MG63 (cell line): Measurements from ENCODE around the gene METRN. TPM values are rescaled to one million over a fixed set of nuclear protein-coding genes. Genes with fewer than 3 reads are reported as not detected.
"Not testable (repeated sequence)": the region's sequence is repeated elsewhere in the genome, so short reads cannot be mapped to it uniquely, and the experiment has no call there.

ENCODE experiments used
- DNase-seq: peaks from one replicate; pipeline ENCODE4 v3.0.0-alpha.2; 2020
- H3K27me3 ChIP-seq: fragments of 250-450 bp; sonication (Bioruptor Pico); 2 replicates; pipeline ENCODE4 v1.5.1; 2020; ENCODE audit warnings: mild to moderate bottlenecking, moderate library complexity
- H3K36me3 ChIP-seq: fragments of 250-450 bp; sonication (Bioruptor Pico); 2 replicates; pipeline ENCODE4 v1.5.1; 2020; ENCODE audit warnings: mild to moderate bottlenecking, moderate library complexity
- H3K4me3 ChIP-seq: fragments of 250-450 bp; sonication (Bioruptor Pico); 2 replicates; pipeline ENCODE4 v1.5.1; 2020; ENCODE audit warnings: mild to moderate bottlenecking, moderate library complexity
- H3K9me3 ChIP-seq: fragments of 250-450 bp; sonication (Bioruptor Pico); 2 replicates; pipeline ENCODE4 v1.5.1; 2020; ENCODE audit warnings: mild to moderate bottlenecking, moderate library complexity
- total RNA-seq: library from RNA; depleted of rRNA; stranded (reverse); fragments of >200 nt; shearing (Covaris generic); gene quantifications from 2 replicates; pipeline ENCODE4 v1.2.3, GENCODE V29; 2014; ENCODE audit warnings: low replicate concordance

The METRN gene
- total RNA-seq, 1 experiment from 2014 or later, result 71.7 TPM

- no peak for DNase-seq
- Histone ChIP-seq H3K36me3 (no peaks in the 10 kb centered on the region), H3K27me3 (no peaks in the 10 kb centered on the region), H3K9me3 (no peaks in the 10 kb centered on the region), H3K4me3 (no peak overlapping the region)
Measured at GRCh38 chr16:750485-750884, 35.6 kb downstream of the METRN start.

GRCh38 chr16:751152-752006 is 36.5 kb downstream of the METRN start:
- Histone ChIP-seq H3K27me3 (no peaks in the 10 kb centered on the region), H3K36me3 (no peaks in the 10 kb centered on the region), H3K9me3 (no peaks in the 10 kb centered on the region), H3K4me3 (no peak overlapping the region)
- no peak for DNase-seq

GRCh38 chr16:752007-752312 is 37.0 kb downstream of the METRN start:
- H3K9me3 ChIP-seq, result no peaks in the 10 kb centered on the region
- H3K36me3 ChIP-seq, result no peaks in the 10 kb centered on the region
- DNase-seq, result no peak
- no peak overlapping the region for H3K4me3 ChIP-seq
- no peaks in the 10 kb centered on the region for H3K27me3 ChIP-seq

- not testable (repeated sequence) for H3K27me3 ChIP-seq, DNase-seq, H3K4me3 ChIP-seq, H3K36me3 ChIP-seq, H3K9me3 ChIP-seq
Measured at GRCh38 chr16:754121-754607, 39.2 kb downstream of the METRN start.

DNA sequence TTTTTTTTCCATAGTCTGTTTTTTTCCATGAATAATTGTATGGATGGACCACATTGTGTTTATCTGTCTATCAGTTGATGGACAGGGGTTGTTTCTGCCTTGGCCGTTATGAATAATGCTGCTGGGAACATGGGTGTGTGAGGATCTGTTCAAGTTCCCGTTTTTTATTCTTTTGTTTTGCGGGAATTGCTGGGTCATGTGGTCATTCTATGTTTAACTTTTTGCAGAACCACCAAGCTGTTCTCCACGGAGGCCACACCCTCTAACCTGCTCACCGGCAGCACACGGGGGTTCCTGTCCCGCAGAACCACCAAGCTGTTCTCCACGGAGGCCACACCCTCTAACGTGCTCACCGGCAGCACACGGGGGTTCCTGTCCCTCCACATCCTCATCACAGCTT is 39.7 kb downstream of the METRN start:
- Histone ChIP-seq H3K4me3 (no peak overlapping the region), H3K36me3 (no peaks in the 10 kb centered on the region), H3K9me3 (no peaks in the 10 kb centered on the region), H3K27me3 (no peaks in the 10 kb centered on the region)
- no peak for DNase-seq

- no peaks in the 10 kb centered on the region for H3K27me3 ChIP-seq
- H3K9me3 ChIP-seq, result no peaks in the 10 kb centered on the region
- no peaks in the 10 kb centered on the region for H3K36me3 ChIP-seq
- no peak overlapping the region for H3K4me3 ChIP-seq
- DNase-seq, result no peak
Measured at GRCh38 chr16:756428-756827, 41.5 kb downstream of the METRN start.

DNA sequence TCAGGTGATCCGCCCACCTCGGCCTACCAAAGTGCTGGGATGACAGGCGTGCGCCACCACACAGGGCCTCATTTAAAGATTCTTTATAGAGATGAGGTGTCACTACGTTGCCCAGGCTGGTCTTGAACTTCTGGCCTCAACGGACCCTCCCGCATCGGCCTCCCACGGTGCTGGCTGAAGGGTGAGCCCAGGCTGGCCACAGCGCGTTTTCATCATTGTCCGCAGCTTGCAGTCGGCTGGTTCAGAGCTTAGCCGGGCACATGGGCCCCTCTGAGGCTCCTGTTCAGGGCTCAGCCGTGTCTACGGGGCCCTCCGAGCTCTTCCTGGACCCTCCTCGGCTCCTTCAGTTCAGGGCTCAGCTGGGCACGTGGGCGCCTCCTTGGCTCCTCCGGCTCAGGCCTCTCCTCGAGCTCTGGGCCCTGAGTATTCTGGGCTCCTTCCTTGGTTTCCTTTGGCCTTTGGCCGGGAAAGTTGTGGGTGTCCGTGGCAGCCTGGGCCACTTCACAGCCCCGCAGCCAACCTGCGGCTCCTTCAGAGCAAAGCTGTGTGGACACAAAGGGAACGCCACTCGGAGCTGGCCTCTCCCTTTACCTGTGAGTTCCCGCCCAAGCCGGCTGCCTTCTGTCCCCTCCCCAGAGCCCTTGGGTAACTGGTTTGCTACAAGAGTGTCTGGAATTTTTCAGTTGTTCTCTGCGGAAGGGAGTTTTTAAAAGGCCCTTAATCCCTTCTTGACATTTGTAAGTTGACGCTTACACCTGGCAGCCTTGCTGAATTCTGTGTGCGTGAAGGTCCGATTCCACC is 44.4 kb downstream of the METRN start:
- H3K27me3 ChIP-seq, result no peaks in the 10 kb centered on the region
- H3K9me3 ChIP-seq, result no peaks in the 10 kb centered on the region
- no peak for DNase-seq
- no peaks in the 10 kb centered on the region for H3K36me3 ChIP-seq
- no peak overlapping the region for H3K4me3 ChIP-seq

DNA sequence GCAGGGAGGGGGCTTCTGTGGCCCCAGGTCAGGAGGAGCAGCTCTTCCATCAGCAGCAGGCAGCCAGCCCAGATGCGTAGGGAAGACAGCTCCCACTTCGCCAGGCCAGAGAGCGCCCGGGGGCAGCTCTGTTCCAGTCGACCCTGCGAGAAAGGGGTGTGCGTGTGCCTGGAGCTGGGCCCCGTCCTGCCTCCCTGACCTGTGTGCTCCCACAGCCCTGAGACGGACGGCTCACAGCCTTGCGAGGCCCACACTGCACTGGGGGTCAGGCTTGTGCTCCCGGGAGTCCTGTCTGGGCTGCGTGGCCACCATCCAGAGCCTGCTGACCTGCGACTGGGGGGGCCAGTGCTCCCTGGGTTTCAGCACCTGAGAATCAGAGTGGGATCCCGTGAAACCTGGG is 45.1 kb downstream of the METRN start:
- Histone ChIP-seq H3K9me3 (no peaks in the 10 kb centered on the region), H3K4me3 (no peak overlapping the region), H3K36me3 (no peaks in the 10 kb centered on the region), H3K27me3 (no peaks in the 10 kb centered on the region)
- no peak for DNase-seq

GRCh38 chr16:760545-761343 is 45.8 kb downstream of the METRN start, which contains the start of gene MSLN:
TSS of gene MSLN (plus strand) at chr16:760734. CDS start at chr16:762681, 1,947 bp downstream.
- H3K9me3 ChIP-seq, result no peaks in the 10 kb centered on the region
- no peak within 1 kb of the TSS for H3K4me3 ChIP-seq
- DNase-seq, result peak; percentile 50
- no peaks in the 10 kb centered on the region for H3K36me3 ChIP-seq
- no peaks in the 10 kb centered on the region for H3K27me3 ChIP-seq

- no peaks in the 10 kb centered on the region for H3K27me3 ChIP-seq
- no peaks in the 10 kb centered on the region for H3K9me3 ChIP-seq
- H3K4me3 ChIP-seq, result no peak overlapping the region
- no peaks in the 10 kb centered on the region for H3K36me3 ChIP-seq
- DNase-seq, result no peak
Measured at GRCh38 chr16:761625-762513, 47.0 kb downstream of the METRN start.

GRCh38 chr16:762595-763268 is 47.8 kb downstream of the METRN start:
- DNase-seq, result no peak
- Histone ChIP-seq H3K27me3 (no peaks in the 10 kb centered on the region), H3K4me3 (no peak overlapping the region), H3K9me3 (no peaks in the 10 kb centered on the region), H3K36me3 (no peaks in the 10 kb centered on the region)

DNA sequence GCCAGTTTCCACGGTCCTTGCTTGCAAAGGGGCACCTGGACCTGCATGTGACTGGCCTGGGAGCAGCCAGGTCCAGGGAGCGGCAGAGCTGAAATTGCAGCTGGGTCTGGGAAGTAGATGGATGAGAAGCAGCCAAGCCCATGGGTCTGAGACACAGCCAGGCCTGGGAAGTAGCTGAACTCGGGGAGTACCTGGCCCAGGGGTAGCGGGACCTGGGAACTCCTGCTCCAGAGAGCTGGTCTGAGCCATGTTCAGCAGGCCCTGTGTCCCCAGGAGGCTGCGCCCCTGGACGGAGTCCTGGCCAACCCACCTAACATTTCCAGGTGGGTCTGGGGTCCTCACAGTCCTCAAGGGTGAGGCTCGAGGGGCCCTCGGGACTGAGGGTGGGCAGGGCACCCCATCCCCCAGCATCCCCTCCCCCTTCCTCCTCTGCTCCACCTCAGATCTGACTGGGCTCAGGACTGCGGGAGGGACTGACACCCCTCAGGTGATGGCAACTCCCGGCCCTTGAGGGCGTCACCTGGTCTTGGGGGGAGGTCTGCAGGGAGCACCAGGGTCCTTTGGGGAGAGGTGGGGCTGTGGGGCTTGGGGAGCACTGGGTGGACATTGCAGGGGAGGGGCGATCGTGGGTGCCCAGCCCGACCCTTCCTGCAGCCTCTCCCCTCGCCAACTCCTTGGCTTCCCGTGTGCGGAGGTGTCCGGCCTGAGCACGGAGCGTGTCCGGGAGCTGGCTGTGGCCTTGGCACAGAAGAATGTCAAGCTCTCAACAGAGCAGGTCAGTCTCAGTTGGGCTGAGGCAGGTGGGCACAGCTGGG is 48.7 kb downstream of the METRN start:
- no peak for DNase-seq
- H3K4me3 ChIP-seq, result no peak overlapping the region
- H3K36me3 ChIP-seq, result no peaks in the 10 kb centered on the region

GRCh38 chr16:764184-764750 is 49.3 kb downstream of the METRN start:
- no peaks in the 10 kb centered on the region for H3K9me3 ChIP-seq

More for the DNA sequence above, 48.7 kb downstream of the METRN start:
- Histone ChIP-seq H3K9me3 (no peaks in the 10 kb centered on the region), H3K27me3 (no peaks in the 10 kb centered on the region)

GRCh38 chr16:764848-765487 is 50.0 kb downstream of the METRN start:
- H3K9me3 ChIP-seq, result no peaks in the 10 kb centered on the region
- no peaks in the 10 kb centered on the region for H3K36me3 ChIP-seq
- H3K27me3 ChIP-seq, result no peaks in the 10 kb centered on the region
- DNase-seq, result no peak
- no peak overlapping the region for H3K4me3 ChIP-seq

More at GRCh38 chr16:764184-764750, 49.3 kb downstream of the METRN start:
- H3K27me3 ChIP-seq, result no peaks in the 10 kb centered on the region
- DNase-seq, result no peak
- H3K36me3 ChIP-seq, result no peaks in the 10 kb centered on the region
- no peak overlapping the region for H3K4me3 ChIP-seq
